22Rv1 (cell line): ENCODE results near the gene LEPR.

Source experiments
- H3K27ac ChIP-seq: fragments of 450-650 bp; 2 replicates; pipeline ENCODE4 v1.5.1; 2017
- ZFX ChIP-seq: fragments of 450-650 bp; IDR thresholded peaks from 2 replicates; pipeline ENCODE4 v1.6.1; 2017; ENCODE audit warnings: antibody characterized with exemption, borderline replicate concordance
- TF ChIP-seq, protein P1 (sequence below): fragments of 450-650 bp; IDR thresholded peaks from 2 replicates; pipeline ENCODE4 v1.5.1; 2017; ENCODE audit warnings: mild to moderate bottlenecking

LEPR gene

DNA sequence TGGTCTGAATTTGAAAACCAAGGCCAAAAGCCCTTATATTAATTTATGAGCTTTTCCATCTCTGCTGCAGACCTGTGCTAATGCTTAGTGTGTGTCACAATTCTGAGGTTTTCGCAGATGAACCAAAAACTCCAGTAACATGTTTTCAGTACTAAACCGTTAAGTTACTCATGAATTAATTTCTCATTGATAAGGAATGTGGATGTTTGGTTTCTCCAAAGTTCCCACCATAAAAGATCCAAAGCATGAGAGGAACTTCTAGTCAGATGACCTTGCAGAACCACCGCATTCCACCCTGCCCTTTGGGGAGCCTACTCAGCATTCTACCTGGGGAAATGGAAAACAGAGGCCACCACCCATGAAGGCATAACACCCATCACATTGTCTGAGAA lies 7.5 kb upstream of the LEPR start:
- no peak for TF ChIP-seq ZFX
- TF ChIP-seq, protein P1, sequence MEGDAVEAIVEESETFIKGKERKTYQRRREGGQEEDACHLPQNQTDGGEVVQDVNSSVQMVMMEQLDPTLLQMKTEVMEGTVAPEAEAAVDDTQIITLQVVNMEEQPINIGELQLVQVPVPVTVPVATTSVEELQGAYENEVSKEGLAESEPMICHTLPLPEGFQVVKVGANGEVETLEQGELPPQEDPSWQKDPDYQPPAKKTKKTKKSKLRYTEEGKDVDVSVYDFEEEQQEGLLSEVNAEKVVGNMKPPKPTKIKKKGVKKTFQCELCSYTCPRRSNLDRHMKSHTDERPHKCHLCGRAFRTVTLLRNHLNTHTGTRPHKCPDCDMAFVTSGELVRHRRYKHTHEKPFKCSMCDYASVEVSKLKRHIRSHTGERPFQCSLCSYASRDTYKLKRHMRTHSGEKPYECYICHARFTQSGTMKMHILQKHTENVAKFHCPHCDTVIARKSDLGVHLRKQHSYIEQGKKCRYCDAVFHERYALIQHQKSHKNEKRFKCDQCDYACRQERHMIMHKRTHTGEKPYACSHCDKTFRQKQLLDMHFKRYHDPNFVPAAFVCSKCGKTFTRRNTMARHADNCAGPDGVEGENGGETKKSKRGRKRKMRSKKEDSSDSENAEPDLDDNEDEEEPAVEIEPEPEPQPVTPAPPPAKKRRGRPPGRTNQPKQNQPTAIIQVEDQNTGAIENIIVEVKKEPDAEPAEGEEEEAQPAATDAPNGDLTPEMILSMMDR: no peak
- H3K27ac ChIP-seq: no peak overlapping the region

GRCh38 chr1:65414538-65414937 lies 5.9 kb upstream of the LEPR start:
- TF ChIP-seq, protein P1: no peak
- TF ChIP-seq ZFX: no peak
- H3K27ac ChIP-seq: no peak overlapping the region

- TF ChIP-seq ZFX: no peak
- TF ChIP-seq, protein P1: no peak
- no peak overlapping the region for H3K27ac ChIP-seq
Observed at GRCh38 chr1:65416767-65417166, 3.7 kb upstream of the LEPR start.

DNA sequence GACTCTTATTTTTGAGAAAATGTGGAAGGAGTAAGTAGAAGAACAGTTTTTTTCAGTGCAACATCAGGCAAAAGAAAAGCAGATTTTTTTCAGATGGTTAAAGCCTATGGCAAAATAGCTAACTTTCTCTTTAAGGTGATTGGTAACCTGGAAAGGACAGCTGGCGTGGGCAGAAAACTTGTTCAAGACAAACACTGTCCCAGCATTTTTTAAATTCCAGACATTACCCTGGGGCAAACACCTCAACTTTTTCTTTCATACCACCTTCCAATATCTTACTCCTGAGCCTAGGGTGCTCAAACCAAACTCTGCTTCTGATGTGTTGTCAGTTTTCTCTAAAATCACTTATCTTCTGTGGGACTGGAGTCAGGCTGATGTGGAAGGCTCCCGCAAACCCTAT lies 2.7 kb upstream of the LEPR start:
- no peak for TF ChIP-seq ZFX
- TF ChIP-seq, protein P1: no peak
- no peak overlapping the region for H3K27ac ChIP-seq

DNA sequence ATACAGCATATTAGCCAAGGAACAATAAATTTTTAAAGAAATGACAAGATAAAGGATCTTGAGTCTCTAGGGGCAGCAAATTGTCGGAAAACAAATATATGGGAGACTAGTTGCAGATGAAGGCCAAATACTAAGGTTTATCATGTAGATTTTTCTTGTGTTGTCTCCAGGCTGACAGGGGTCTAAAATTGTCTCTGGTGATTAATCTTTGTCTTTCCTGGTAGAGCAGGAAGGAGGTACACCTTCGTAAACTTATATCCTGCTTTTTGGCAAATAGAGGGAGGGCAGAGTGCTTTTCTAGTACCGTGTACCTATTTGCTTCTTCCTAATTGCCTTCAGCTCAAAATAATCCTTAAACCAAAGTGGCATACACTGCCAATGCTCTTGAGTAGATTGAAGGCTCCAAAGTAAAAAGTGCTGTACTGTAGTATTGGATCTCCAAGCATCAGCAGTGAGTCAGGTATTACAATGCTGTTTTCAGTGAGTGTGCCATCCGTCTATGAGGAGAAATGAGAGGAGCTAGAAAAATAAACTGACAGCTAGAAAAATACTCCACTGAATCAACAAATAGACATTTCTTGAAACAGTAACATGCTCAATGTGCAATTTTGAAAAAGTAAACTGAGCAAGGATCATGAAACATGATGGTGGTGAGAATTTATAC lies 1.8 kb upstream of the LEPR start:
- no peak overlapping the region for H3K27ac ChIP-seq
- TF ChIP-seq ZFX: no peak
- TF ChIP-seq, protein P1: no peak

DNA sequence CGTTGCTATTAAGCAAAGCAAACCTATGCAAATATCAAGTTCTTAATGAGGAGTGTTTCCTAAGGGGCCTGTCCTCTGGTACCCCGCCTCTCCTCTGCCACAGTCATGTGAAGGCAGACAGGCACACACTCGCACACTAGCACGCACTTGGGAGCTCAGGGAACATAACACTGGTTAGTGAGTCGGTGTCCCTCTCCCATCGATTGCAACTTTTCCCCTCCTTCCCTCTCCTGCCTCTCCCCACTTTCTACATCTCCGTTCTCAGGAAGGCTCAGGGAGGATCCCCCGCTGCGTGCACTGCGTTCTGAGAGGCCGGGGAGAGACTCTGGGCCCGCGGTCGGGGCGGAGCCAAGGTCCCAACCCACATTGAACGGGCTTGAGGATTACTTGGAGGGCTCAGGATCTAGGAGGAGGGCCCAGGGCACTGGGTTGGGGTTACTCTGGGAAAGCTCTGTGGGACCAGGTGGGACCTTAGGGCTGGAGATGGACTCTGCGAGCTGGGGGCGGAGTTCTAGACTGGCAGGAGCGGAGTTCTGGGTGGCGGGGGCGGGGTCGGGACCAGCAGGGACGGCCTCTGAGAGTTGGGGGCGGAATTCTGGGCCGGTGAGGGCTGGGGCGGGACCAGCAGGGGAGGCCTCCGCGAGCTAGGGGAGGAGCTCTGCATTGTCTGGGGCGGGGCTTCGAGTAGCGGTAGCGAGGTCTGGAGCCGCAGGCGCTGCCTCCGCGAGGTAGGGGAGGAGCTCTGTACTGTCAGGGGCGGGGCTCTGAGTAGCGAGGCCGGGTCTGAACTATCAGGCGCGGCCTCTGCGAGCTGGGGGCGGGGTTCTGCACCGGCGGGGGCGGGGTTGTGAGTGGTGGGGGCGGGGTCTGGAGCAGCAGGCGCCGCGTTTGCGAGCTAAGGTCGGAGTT lies 533 bp upstream of the LEPR start:
- no peak for TF ChIP-seq ZFX
- TF ChIP-seq, protein P1: no peak
- H3K27ac ChIP-seq: peak overlapping the region; percentile 82
